Measurements from ENCODE around the gene NAA80. TPM values are rescaled to one million over a fixed set of nuclear protein-coding genes. Genes with fewer than 3 reads are reported as not detected.
A peak's percentile ranks its signal among the peaks of the same experiment; 100 is the strongest.

The NAA80 gene
- total RNA-seq, 1 donor from 2014 or later, result 10.9 TPM

DNA sequence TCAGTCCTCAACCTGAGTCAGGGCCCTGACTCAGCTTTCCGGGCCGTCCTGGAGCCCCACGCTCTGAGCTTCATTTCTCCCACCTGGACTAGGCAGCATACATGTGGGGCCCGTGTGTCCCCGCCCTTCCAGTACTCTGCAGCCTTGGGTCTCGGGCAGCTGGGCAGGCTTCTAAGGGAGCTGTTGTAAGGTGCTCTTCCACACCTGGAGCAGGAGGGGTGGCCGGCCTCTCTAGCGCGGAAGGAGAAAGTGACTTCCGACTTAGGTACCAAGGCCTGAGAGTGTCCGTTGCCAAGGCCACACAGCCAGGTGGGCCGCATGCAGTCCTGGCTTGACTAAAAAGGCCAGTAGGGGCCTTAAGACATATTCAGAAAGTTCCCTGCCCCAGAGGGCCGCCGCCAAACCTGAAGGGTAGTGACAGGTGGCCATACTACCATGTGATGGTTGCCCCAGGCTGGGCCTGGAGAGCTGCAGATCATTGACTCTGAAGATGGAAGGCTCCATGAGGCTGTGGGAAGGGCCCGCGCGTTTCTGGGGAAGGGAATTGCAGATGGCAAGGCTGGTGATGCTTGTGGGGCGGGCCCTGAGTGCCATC, 39.7 kb downstream of the NAA80 start:
- no peaks in the 10 kb centered on the region for H3K27me3 Mint-ChIP-seq (ENCODE audit: low read depth)
- TF ChIP-seq, protein P1, sequence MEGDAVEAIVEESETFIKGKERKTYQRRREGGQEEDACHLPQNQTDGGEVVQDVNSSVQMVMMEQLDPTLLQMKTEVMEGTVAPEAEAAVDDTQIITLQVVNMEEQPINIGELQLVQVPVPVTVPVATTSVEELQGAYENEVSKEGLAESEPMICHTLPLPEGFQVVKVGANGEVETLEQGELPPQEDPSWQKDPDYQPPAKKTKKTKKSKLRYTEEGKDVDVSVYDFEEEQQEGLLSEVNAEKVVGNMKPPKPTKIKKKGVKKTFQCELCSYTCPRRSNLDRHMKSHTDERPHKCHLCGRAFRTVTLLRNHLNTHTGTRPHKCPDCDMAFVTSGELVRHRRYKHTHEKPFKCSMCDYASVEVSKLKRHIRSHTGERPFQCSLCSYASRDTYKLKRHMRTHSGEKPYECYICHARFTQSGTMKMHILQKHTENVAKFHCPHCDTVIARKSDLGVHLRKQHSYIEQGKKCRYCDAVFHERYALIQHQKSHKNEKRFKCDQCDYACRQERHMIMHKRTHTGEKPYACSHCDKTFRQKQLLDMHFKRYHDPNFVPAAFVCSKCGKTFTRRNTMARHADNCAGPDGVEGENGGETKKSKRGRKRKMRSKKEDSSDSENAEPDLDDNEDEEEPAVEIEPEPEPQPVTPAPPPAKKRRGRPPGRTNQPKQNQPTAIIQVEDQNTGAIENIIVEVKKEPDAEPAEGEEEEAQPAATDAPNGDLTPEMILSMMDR (IDR thresholded peaks at IDR 0.05), result no peak
- peaks cover 13% of the 10 kb centered on the region for H3K36me3 Mint-ChIP-seq (ENCODE audit: low read depth)
- H3K4me1 Mint-ChIP-seq (ENCODE audit: low read depth), result peaks cover 49% of the 10 kb centered on the region
- no peaks in the 10 kb centered on the region for H3K9me3 Mint-ChIP-seq (ENCODE audit: low read depth)
- DNase-seq (ENCODE audit: low spot score), result no peak
- peak overlapping the region; percentile 62 for H3K4me3 Mint-ChIP-seq (ENCODE audit: unreplicated experiment)
- H3K27ac Mint-ChIP-seq (ENCODE audit: unreplicated experiment), result peak overlapping the region; percentile 93

DNA sequence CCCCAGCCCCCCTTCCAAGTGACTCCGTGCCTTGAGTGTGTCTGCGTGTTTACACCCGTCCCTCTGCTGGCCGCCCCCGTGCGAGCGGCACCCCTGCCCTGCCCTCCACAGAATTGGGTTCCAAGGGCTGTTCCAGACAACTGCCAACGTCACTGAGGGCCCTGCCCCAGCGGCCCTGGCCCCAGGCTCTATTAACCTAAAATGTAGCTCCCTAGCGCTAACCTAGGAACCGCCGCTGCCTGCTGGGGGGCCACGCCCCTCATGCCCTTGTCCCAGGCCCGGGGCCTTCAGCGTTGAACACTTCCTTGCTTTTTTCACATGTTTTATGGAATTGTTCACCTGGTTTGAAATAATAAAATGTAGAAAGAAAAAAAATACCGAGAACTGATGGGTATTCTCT, 40.2 kb downstream of the NAA80 start:
- Mint-ChIP-seq H3K27me3 (ENCODE audit: low read depth) (no peaks in the 10 kb centered on the region), H3K4me1 (ENCODE audit: low read depth) (peaks cover 43% of the 10 kb centered on the region), H3K4me3 (ENCODE audit: unreplicated experiment) (no peak overlapping the region), H3K9me3 (ENCODE audit: low read depth) (no peaks in the 10 kb centered on the region), H3K27ac (ENCODE audit: unreplicated experiment) (peak overlapping the region; percentile 93), H3K36me3 (ENCODE audit: low read depth) (peaks cover 13% of the 10 kb centered on the region)
- DNase-seq (ENCODE audit: low spot score), result no peak
- TF ChIP-seq, protein P1 (IDR thresholded peaks at IDR 0.05), result no peak

DNA sequence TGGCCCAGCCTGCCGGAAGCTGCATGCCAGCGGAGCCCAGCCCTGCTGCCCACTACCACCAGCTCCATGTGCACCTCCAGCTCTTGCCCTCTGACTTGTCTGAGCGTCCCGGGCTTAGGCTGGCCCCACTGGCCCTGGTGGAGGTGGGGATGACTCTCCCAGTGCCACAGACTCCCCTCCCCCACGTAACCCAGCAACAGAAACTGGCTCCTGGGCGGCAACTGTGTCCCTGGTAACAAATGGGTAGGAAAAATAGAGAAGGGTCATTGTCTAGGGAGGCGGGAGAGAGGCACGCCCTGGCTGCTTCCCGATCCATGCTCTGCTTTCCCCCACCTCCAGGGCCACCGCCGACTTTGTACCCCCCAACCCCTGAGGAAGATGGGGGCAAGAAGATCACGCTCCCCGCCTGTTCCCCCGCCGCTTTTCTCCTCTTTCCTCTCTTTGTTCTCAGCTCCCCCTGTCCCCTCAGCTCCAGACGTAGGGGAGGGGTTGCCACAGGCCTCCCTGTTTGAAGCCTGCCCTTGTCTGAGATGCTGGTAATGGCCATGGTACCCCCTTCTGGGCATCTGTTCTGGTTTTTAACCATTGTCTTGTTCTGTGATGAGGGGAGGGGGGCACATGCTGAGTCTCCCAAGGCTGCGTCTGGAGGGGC, 41.0 kb downstream of the NAA80 start:
- H3K4me1 Mint-ChIP-seq (ENCODE audit: low read depth), result peaks cover 35% of the 10 kb centered on the region
- H3K27me3 Mint-ChIP-seq (ENCODE audit: low read depth), result no peaks in the 10 kb centered on the region
- no peaks in the 10 kb centered on the region for H3K9me3 Mint-ChIP-seq (ENCODE audit: low read depth)
- H3K4me3 Mint-ChIP-seq (ENCODE audit: unreplicated experiment), result no peak overlapping the region
- peaks cover 16% of the 10 kb centered on the region for H3K36me3 Mint-ChIP-seq (ENCODE audit: low read depth)
- peak overlapping the region; percentile 36 for H3K27ac Mint-ChIP-seq (ENCODE audit: unreplicated experiment)
- DNase-seq (ENCODE audit: low spot score), result no peak
- TF ChIP-seq, protein P1 (IDR thresholded peaks at IDR 0.05), result no peak

DNA sequence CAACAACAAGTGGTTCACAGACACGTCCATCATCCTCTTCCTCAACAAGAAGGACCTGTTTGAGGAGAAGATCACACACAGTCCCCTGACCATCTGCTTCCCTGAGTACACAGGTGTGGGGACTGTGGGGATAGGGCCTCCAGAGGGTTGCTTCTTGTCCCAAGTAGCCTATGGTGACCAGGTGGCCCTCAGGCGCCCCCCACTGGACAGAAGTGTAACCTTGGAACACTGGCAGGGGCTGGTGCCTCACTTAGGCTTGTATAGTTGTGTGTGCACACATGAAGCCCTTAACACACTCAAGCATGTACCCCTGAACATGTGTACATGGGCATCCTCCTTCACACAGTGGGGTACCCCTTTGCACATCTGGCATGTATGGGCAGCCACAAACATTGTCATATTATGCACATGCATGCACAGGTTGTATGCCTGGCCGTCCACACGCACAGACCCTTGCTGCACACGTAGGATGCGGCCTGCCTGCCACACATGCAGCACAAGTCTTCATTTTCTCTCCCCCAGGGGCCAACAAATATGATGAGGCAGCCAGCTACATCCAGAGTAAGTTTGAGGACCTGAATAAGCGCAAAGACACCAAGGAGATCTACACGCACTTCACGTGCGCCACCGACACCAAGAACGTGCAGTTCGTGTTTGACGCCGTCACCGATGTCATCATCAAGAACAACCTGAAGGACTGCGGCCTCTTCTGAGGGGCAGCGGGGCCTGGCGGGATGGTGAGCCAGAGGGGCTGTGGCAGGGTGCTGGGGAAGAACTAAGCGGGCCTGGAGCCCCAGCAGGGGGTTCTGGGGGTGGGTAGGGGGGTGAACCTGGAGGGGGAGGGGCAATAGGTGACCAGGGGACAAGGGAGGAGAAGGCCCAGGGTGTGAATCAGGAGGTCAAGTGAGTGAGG, 42.0 kb downstream of the NAA80 start:
- TF ChIP-seq, protein P1 (IDR thresholded peaks at IDR 0.05), result peak; percentile 76
- Mint-ChIP-seq H3K4me1 (ENCODE audit: low read depth) (peaks cover 27% of the 10 kb centered on the region), H3K36me3 (ENCODE audit: low read depth) (peaks cover 16% of the 10 kb centered on the region), H3K27me3 (ENCODE audit: low read depth) (no peaks in the 10 kb centered on the region), H3K9me3 (ENCODE audit: low read depth) (no peaks in the 10 kb centered on the region), H3K27ac (ENCODE audit: unreplicated experiment) (no peak overlapping the region), H3K4me3 (ENCODE audit: unreplicated experiment) (no peak overlapping the region)
- no peak for DNase-seq (ENCODE audit: low spot score)

DNA sequence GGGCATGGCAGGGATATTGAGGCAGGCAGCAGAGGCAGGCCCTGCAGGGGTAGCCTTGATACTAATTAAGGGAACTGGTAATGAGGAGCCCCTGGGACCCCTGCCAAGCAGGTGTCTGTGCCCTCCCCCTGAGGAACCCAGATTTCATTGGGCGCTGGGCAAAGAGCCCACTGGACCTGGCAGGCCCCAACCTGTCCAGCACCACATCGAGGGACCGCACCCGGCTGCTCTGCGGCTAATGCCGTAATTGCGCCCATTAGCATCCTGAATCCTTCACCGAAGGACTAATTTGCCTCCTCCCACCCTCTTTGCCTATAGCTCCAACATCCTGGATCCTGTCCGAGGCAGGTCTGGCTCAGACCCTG, 44.0 kb downstream of the NAA80 start:
- Mint-ChIP-seq H3K27ac (ENCODE audit: unreplicated experiment) (no peak overlapping the region), H3K4me3 (ENCODE audit: unreplicated experiment) (no peak overlapping the region), H3K27me3 (ENCODE audit: low read depth) (no peaks in the 10 kb centered on the region), H3K4me1 (ENCODE audit: low read depth) (peaks cover 25% of the 10 kb centered on the region), H3K9me3 (ENCODE audit: low read depth) (no peaks in the 10 kb centered on the region), H3K36me3 (ENCODE audit: low read depth) (peaks cover 20% of the 10 kb centered on the region)
- TF ChIP-seq, protein P1 (IDR thresholded peaks at IDR 0.05), result no peak
- DNase-seq (ENCODE audit: low spot score), result no peak

Data from chondrocyte (in vitro differentiated cells).